GM23338 (cell line): ENCODE measurements around the gene SPTB. TPM values are rescaled to one million over a fixed set of nuclear protein-coding genes. Genes with fewer than 3 reads are reported as not detected.
A peak's percentile ranks its signal among the peaks of the same experiment; 100 is the strongest.

Source experiments
- ATAC-seq: fragments of 200-7000 bp; cut with Tn5 transposase; 3 replicates; pipeline ENCODE4 v1.9.1; 2020
- DNase-seq: peaks from one replicate; pipeline ENCODE4 v3.0.0-alpha.2; 2015; ENCODE audit warnings: low spot score
- H2AFZ ChIP-seq: fragments of 200-600 bp; sonication (generic); 2 replicates; pipeline ENCODE4 v1.8.0; 2016; ENCODE audit warnings: antibody characterized with exemption, mild to moderate bottlenecking, moderate library complexity
- H3F3A ChIP-seq: fragments of 200-600 bp; sonication (generic); replicated peaks from 2 replicates; pipeline ENCODE4 v1.8.0; 2017; ENCODE audit warnings: antibody characterized with exemption, mixed run types, low read depth
- H3K27ac ChIP-seq: fragments of 200-600 bp; sonication (generic); 2 replicates; pipeline ENCODE4 v1.6.1; 2016; ENCODE audit warnings: low read depth
- H3K27me3 ChIP-seq: fragments of 200-600 bp; sonication (generic); 2 replicates; pipeline ENCODE4 v1.8.0; 2016; ENCODE audit warnings: mild to moderate bottlenecking, mixed run types, moderate library complexity; ENCODE audit not compliant: insufficient read depth
- H3K36me3 ChIP-seq: fragments of 200-600 bp; sonication (generic); 2 replicates; pipeline ENCODE4 v1.8.0; 2016; ENCODE audit warnings: mild to moderate bottlenecking; ENCODE audit not compliant: insufficient read depth
- H3K4me1 ChIP-seq: fragments of 200-600 bp; sonication (generic); 2 replicates; pipeline ENCODE4 v1.8.0; 2016; ENCODE audit warnings: mild to moderate bottlenecking, moderate library complexity; ENCODE audit not compliant: insufficient read depth
- H3K4me2 ChIP-seq: fragments of 200-600 bp; sonication (generic); 2 replicates; pipeline ENCODE4 v1.7.1; 2017; ENCODE audit warnings: mixed run types
- H3K4me3 ChIP-seq: fragments of 200-600 bp; sonication (generic); 2 replicates; pipeline ENCODE4 v1.6.1; 2016; ENCODE audit warnings: mixed run types
- H3K79me2 ChIP-seq: fragments of 200-600 bp; sonication (generic); replicated peaks from 2 replicates; pipeline ENCODE4 v1.8.0; 2017; ENCODE audit warnings: mild to moderate bottlenecking; ENCODE audit not compliant: insufficient read depth
- H3K9me2 ChIP-seq: fragments of 200-600 bp; sonication (generic); 2 replicates; pipeline ENCODE4 v1.8.0; 2017; ENCODE audit not compliant: insufficient read depth
- H4K20me1 ChIP-seq: fragments of 200-600 bp; sonication (generic); replicated peaks from 2 replicates; pipeline ENCODE4 v1.8.0; 2017; ENCODE audit warnings: mild to moderate bottlenecking; ENCODE audit not compliant: insufficient read depth
- H3K27ac Mint-ChIP-seq: 2 replicates; pipeline ENCODE4 v1.8.0; 2020; ENCODE audit warnings: inconsistent platforms, mild to moderate bottlenecking, moderate library complexity, mixed read lengths
- H3K27me3 Mint-ChIP-seq: 3 replicates; pipeline ENCODE4 v1.8.0; 2022; ENCODE audit warnings: low read depth, mild to moderate bottlenecking, moderate library complexity, mixed read lengths, inconsistent platforms; ENCODE audit not compliant: insufficient read depth, poor library complexity
- H3K36me3 Mint-ChIP-seq: 3 replicates; pipeline ENCODE4 v1.8.0; 2021; ENCODE audit warnings: low read depth, mild to moderate bottlenecking, inconsistent platforms, moderate library complexity, mixed read lengths
- H3K4me1 Mint-ChIP-seq: 3 replicates; pipeline ENCODE4 v1.8.0; 2020; ENCODE audit warnings: mild to moderate bottlenecking, inconsistent platforms, mixed read lengths
- H3K4me3 Mint-ChIP-seq: 3 replicates; pipeline ENCODE4 v1.8.0; 2021; ENCODE audit warnings: moderate library complexity, mild to moderate bottlenecking, inconsistent platforms, mixed read lengths
- H3K9me3 Mint-ChIP-seq: 3 replicates; pipeline ENCODE4 v1.8.0; 2020; ENCODE audit warnings: moderate library complexity, mild to moderate bottlenecking, inconsistent platforms, mixed read lengths
- CREB1 ChIP-seq: fragments of 250-450 bp; sonication (Bioruptor Pico); IDR thresholded peaks from 2 replicates; pipeline ENCODE4 v1.5.0; 2020; ENCODE audit warnings: low read depth, mild to moderate bottlenecking, moderate library complexity
- EZH2 ChIP-seq: fragments of 200-600 bp; sonication (generic); IDR thresholded peaks from one replicate; pipeline ENCODE4 v1.8.0; 2017; ENCODE audit warnings: antibody characterized with exemption, mild to moderate bottlenecking, low read depth; ENCODE audit not compliant: unreplicated experiment
- EZH2phosphoT487 ChIP-seq: fragments of 200-600 bp; sonication (generic); IDR thresholded peaks from one replicate; pipeline ENCODE4 v1.8.1; 2018; ENCODE audit warnings: antibody characterized with exemption; ENCODE audit not compliant: unreplicated experiment
- JUNB ChIP-seq: IDR thresholded peaks from one replicate; pipeline ENCODE4 v1.6.1; 2016; ENCODE audit warnings: antibody characterized with exemption; ENCODE audit not compliant: unreplicated experiment
- NANOG ChIP-seq: IDR thresholded peaks from 2 replicates; pipeline ENCODE4 v1.6.1; 2016; ENCODE audit warnings: antibody characterized with exemption, borderline replicate concordance
- POLR2AphosphoS5 ChIP-seq: IDR thresholded peaks from 2 replicates; pipeline ENCODE4 v1.6.1; 2016; ENCODE audit warnings: antibody characterized with exemption, low read depth
- STAT1 ChIP-seq: IDR thresholded peaks from one replicate; pipeline ENCODE4 v1.6.1; 2016; ENCODE audit warnings: antibody characterized with exemption; ENCODE audit not compliant: unreplicated experiment
- ZNF114 ChIP-seq: fragments of 250-450 bp; sonication (Bioruptor Pico); IDR thresholded peaks from 2 replicates; pipeline ENCODE4 v1.5.0; 2020; ENCODE audit warnings: mild to moderate bottlenecking, moderate library complexity
- ZNF331 ChIP-seq: fragments of 250-450 bp; sonication (Bioruptor Pico); IDR thresholded peaks from 2 replicates; pipeline ENCODE4 v1.5.0; 2020; ENCODE audit warnings: low read depth, mild to moderate bottlenecking, moderate library complexity
- polyA plus RNA-seq: library from polyadenylated mRNA; unstranded; fragments of >200 nt; fragmentation: Nextera tagmentation; extraction: Ambion mirVana; gene quantifications from 2 replicates; pipeline ENCODE4 v1.2.1, GENCODE V29; 2016
- total RNA-seq: library from RNA; depleted of rRNA; stranded (reverse); fragments of >200 nt; shearing (Covaris generic); gene quantifications from 2 replicates; pipeline ENCODE4 v1.2.3, GENCODE V29; 2014
- TF ChIP-seq, protein P1 (sequence below): fragments of 250-450 bp; sonication (Bioruptor Pico); IDR thresholded peaks from 2 replicates; pipeline ENCODE4 v1.5.0; 2020; ENCODE audit warnings: mild to moderate bottlenecking, moderate library complexity
- TF ChIP-seq, protein P2 (sequence below): IDR thresholded peaks from 2 replicates; pipeline ENCODE4 v1.6.1; 2016; ENCODE audit warnings: antibody characterized with exemption
- TF ChIP-seq, protein P3 (sequence below), 2 experiments: fragments of 200-600 bp in 1 of 2; sonication (generic) in 1 of 2; conservative IDR thresholded peaks; 2 replicates each; pipeline versions ENCODE4 v1.5.1 to v1.6.1; 2016 to 2017; ENCODE audit warnings: antibody characterized with exemption in 2 of 2, low read depth in 2 of 2, mild to moderate bottlenecking in 2 of 2, moderate library complexity in 1 of 2
- TF ChIP-seq, protein P4 (sequence below): IDR thresholded peaks from one replicate; pipeline ENCODE4 v1.6.1; 2018; ENCODE audit warnings: antibody characterized with exemption; ENCODE audit not compliant: unreplicated experiment

The SPTB gene
- total and polyA plus RNA-seq, 2 experiments from 2014 or later: 1.1 to 1.9 TPM

DNA sequence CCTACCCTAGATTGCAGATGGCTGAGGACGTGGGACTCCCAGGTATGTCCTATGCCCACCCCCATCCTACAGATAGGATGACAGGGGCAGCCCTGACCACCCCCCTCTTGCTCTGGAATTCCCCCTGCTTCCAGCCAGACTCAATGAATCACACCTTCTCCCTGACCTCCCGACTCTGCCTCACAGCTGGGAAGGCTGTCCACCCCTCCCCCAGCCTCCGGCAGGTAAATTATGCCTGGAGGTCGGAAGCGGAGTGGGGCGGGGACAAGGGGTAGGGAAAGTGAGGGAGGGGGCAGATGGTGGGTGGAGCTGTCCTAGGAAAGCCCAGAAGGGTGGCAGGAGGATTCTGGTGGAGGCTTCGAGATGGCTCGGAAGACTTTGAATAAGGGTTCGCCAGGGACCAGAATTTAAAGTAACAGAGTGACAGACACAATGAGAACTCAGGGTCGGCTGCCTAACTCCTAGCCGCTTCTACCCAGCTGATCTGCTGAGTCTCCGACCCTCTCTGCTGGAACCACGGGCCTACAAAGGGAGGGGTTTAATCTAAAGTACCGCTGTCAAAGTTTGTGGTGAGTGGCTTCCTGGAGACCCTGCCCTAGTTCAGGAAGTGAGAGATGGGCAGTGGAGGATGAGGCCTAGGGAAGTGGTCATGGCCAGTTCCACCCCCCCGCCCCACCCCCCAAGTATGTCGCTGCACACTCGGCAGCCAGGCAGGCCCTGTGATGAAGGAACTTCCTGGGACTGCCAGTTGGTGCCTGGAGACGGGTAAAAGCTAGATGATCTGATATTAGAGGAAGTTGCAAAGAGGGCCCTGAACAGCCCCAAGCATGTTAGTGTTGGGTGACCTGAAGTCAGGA is 171.3 kb downstream of the SPTB start:
- Histone ChIP-seq H3K27ac (no peak overlapping the region), H3K36me3 (peaks cover 6% of the 10 kb centered on the region), H3K4me2 (peak overlapping the region; percentile 95), H3K79me2 (peaks cover 86% of the 10 kb centered on the region), H3F3A (peaks cover 14% of the 10 kb centered on the region; the same call in 1 of the 2 replicates), H3K4me1 (peaks cover 46% of the 10 kb centered on the region), H4K20me1 (peaks cover 43% of the 10 kb centered on the region), H3K9me2 (no peaks in the 10 kb centered on the region), H3K27me3 (peaks cover 9% of the 10 kb centered on the region; the same call in 1 of the 2 replicates), H3K4me3 (peak overlapping the region; percentile 86), H2AFZ (no peak overlapping the region)
- peak; percentile 96 for DNase-seq
- TF ChIP-seq CREB1 (CRISPR knock-in tag): peak; percentile 28; the same call in 1 of the 2 replicates
- TF ChIP-seq EZH2: no peak
- TF ChIP-seq, protein P1, sequence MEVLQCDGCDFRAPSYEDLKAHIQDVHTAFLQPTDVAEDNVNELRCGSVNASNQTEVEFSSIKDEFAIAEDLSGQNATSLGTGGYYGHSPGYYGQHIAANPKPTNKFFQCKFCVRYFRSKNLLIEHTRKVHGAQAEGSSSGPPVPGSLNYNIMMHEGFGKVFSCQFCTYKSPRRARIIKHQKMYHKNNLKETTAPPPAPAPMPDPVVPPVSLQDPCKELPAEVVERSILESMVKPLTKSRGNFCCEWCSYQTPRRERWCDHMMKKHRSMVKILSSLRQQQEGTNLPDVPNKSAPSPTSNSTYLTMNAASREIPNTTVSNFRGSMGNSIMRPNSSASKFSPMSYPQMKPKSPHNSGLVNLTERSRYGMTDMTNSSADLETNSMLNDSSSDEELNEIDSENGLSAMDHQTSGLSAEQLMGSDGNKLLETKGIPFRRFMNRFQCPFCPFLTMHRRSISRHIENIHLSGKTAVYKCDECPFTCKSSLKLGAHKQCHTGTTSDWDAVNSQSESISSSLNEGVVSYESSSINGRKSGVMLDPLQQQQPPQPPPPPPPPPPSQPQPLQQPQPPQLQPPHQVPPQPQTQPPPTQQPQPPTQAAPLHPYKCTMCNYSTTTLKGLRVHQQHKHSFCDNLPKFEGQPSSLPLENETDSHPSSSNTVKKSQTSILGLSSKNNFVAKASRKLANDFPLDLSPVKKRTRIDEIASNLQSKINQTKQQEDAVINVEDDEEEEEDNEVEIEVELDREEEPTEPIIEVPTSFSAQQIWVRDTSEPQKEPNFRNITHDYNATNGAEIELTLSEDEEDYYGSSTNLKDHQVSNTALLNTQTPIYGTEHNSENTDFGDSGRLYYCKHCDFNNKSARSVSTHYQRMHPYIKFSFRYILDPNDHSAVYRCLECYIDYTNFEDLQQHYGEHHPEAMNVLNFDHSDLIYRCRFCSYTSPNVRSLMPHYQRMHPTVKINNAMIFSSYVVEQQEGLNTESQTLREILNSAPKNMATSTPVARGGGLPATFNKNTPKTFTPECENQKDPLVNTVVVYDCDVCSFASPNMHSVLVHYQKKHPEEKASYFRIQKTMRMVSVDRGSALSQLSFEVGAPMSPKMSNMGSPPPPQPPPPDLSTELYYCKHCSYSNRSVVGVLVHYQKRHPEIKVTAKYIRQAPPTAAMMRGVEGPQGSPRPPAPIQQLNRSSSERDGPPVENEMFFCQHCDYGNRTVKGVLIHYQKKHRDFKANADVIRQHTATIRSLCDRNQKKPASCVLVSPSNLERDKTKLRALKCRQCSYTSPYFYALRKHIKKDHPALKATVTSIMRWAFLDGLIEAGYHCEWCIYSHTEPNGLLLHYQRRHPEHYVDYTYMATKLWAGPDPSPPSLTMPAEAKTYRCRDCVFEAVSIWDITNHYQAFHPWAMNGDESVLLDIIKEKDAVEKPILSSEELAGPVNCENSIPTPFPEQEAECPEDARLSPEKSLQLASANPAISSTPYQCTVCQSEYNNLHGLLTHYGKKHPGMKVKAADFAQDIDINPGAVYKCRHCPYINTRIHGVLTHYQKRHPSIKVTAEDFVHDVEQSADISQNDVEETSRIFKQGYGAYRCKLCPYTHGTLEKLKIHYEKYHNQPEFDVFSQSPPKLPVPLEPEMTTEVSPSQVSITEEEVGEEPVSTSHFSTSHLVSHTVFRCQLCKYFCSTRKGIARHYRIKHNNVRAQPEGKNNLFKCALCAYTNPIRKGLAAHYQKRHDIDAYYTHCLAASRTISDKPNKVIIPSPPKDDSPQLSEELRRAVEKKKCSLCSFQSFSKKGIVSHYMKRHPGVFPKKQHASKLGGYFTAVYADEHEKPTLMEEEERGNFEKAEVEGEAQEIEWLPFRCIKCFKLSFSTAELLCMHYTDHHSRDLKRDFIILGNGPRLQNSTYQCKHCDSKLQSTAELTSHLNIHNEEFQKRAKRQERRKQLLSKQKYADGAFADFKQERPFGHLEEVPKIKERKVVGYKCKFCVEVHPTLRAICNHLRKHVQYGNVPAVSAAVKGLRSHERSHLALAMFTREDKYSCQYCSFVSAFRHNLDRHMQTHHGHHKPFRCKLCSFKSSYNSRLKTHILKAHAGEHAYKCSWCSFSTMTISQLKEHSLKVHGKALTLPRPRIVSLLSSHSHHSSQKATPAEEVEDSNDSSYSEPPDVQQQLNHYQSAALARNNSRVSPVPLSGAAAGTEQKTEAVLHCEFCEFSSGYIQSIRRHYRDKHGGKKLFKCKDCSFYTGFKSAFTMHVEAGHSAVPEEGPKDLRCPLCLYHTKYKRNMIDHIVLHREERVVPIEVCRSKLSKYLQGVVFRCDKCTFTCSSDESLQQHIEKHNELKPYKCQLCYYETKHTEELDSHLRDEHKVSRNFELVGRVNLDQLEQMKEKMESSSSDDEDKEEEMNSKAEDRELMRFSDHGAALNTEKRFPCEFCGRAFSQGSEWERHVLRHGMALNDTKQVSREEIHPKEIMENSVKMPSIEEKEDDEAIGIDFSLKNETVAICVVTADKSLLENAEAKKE (CRISPR knock-in tag): no peak
- no peak for TF ChIP-seq JUNB
- no peak for TF ChIP-seq ZNF331 (CRISPR knock-in tag)
- TF ChIP-seq, protein P2, sequence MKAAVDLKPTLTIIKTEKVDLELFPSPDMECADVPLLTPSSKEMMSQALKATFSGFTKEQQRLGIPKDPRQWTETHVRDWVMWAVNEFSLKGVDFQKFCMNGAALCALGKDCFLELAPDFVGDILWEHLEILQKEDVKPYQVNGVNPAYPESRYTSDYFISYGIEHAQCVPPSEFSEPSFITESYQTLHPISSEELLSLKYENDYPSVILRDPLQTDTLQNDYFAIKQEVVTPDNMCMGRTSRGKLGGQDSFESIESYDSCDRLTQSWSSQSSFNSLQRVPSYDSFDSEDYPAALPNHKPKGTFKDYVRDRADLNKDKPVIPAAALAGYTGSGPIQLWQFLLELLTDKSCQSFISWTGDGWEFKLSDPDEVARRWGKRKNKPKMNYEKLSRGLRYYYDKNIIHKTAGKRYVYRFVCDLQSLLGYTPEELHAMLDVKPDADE: peak; percentile 72; the same call in 1 of the 2 replicates
- no peak for TF ChIP-seq EZH2phosphoT487
- peak; percentile 36; the same call in 1 of the 2 replicates for TF ChIP-seq NANOG
- TF ChIP-seq, protein P3, sequence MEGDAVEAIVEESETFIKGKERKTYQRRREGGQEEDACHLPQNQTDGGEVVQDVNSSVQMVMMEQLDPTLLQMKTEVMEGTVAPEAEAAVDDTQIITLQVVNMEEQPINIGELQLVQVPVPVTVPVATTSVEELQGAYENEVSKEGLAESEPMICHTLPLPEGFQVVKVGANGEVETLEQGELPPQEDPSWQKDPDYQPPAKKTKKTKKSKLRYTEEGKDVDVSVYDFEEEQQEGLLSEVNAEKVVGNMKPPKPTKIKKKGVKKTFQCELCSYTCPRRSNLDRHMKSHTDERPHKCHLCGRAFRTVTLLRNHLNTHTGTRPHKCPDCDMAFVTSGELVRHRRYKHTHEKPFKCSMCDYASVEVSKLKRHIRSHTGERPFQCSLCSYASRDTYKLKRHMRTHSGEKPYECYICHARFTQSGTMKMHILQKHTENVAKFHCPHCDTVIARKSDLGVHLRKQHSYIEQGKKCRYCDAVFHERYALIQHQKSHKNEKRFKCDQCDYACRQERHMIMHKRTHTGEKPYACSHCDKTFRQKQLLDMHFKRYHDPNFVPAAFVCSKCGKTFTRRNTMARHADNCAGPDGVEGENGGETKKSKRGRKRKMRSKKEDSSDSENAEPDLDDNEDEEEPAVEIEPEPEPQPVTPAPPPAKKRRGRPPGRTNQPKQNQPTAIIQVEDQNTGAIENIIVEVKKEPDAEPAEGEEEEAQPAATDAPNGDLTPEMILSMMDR (conservative IDR thresholded peaks at IDR 0.05; ENCODE audit: low read depth in 2 of 2): no peak
- no peak for TF ChIP-seq STAT1
- TF ChIP-seq, protein P4, sequence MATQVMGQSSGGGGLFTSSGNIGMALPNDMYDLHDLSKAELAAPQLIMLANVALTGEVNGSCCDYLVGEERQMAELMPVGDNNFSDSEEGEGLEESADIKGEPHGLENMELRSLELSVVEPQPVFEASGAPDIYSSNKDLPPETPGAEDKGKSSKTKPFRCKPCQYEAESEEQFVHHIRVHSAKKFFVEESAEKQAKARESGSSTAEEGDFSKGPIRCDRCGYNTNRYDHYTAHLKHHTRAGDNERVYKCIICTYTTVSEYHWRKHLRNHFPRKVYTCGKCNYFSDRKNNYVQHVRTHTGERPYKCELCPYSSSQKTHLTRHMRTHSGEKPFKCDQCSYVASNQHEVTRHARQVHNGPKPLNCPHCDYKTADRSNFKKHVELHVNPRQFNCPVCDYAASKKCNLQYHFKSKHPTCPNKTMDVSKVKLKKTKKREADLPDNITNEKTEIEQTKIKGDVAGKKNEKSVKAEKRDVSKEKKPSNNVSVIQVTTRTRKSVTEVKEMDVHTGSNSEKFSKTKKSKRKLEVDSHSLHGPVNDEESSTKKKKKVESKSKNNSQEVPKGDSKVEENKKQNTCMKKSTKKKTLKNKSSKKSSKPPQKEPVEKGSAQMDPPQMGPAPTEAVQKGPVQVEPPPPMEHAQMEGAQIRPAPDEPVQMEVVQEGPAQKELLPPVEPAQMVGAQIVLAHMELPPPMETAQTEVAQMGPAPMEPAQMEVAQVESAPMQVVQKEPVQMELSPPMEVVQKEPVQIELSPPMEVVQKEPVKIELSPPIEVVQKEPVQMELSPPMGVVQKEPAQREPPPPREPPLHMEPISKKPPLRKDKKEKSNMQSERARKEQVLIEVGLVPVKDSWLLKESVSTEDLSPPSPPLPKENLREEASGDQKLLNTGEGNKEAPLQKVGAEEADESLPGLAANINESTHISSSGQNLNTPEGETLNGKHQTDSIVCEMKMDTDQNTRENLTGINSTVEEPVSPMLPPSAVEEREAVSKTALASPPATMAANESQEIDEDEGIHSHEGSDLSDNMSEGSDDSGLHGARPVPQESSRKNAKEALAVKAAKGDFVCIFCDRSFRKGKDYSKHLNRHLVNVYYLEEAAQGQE: no peak
- TF ChIP-seq ZNF114 (CRISPR knock-in tag): no peak
- TF ChIP-seq POLR2AphosphoS5: peak; percentile 51
- Mint-ChIP-seq H3K9me3 (peaks cover 17% of the 10 kb centered on the region), H3K4me3 (peak overlapping the region; percentile 81), H3K27me3 (peaks cover 19% of the 10 kb centered on the region), H3K27ac (peak overlapping the region; percentile 10; the same call in 1 of the 2 replicates), H3K4me1 (peaks cover 62% of the 10 kb centered on the region), H3K36me3 (peaks cover 47% of the 10 kb centered on the region)
- peak; percentile 38 for ATAC-seq
